Measurements from ENCODE around the gene TMTC4.
"Not testable (repeated sequence)": the region's sequence is repeated elsewhere in the genome, so short reads cannot be mapped to it uniquely, and the experiment has no call there.

Gene TMTC4

DNA sequence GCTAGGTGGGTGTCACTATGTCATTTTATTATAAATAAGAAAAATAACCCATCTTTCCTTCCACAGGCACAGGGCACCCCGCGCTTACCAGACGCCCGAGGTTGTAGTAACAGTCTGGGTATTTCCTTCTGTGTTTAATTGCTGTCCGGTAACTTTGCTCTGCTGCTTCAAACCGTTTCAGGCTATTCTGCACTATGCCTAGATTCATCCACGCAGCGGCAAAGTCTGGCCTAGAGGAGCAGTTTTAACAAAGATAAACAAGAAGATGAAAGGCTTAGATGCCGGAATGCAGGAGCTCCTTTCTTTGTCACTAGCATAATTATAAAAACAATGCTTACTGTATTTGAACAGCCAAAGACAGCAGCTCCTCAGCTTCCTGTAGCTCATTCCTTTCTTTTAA is 49.1 kb downstream of the TMTC4 start:
- no peak for DNase-seq
- ATAC-seq, result no peak

DNA sequence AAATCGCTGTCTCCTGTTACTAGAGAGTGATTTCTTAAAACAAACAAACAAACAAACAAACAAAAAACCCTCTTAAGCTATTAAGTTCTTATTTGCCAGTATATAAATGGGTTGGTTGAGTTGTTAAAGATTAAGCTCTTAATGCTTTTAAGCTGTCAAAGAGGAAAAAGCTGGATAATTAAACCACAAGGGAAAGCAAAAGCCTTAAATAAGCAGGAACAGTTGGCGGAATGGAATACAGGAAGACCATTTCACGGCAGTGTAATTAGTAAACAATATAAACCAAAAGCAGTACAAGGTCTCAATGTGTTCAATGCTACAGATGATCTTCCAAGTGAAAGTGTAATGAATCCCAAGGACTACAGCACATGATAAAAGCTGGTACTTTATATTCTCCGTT is 53.8 kb downstream of the TMTC4 start:
- ATAC-seq (no peak), DNase-seq (no peak)

DNA sequence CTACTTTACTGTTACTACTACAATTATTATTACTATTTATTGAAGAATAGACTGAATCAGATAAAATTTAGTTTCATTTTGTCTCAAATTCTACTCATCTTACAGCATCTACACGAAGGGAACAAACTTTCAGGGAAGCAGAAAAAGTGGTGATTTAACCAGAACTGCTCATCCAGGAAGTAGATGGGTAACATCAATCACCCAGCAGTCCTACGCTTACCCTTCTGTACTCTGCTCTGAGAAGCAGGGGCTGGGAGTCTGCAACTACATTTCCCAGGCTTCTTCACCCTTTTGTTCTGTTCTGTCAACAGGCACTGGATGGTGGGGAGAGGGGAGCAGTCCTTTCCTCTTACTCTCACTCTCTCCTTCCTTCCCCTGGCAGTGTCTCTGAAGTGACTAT is 54.7 kb downstream of the TMTC4 start:
- ATAC-seq, result no peak

GRCh38 chr13:100618897-100619296 is 55.7 kb downstream of the TMTC4 start:
- not testable (repeated sequence) for ATAC-seq, DNase-seq

More for the DNA sequence above, 54.7 kb downstream of the TMTC4 start:
- DNase-seq, result no peak

DNA sequence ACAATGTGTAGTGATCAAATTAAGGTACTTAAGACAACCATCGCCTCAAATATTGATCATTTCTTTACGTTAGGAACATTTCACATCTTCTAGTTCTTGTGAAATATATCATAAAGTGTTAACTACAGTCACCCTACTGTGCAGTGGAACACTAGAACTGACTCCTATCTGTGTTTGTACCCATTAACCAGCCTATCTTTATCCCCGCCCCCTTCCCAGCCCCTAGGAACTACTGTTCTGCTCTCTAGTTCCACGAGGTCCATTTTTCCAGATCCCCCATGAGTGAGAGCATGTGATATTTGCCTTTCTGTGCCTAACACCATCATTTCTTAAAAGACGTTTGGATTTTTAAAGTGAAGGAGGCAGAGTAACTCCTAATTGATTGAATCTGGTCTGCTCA is 61.6 kb downstream of the TMTC4 start:
- ATAC-seq, result no peak

GRCh38 chr13:100611678-100612492 is 62.7 kb downstream of the TMTC4 start:
- no peak for ATAC-seq

More for the DNA sequence above, 61.6 kb downstream of the TMTC4 start:
- DNase-seq, result no peak

DNA sequence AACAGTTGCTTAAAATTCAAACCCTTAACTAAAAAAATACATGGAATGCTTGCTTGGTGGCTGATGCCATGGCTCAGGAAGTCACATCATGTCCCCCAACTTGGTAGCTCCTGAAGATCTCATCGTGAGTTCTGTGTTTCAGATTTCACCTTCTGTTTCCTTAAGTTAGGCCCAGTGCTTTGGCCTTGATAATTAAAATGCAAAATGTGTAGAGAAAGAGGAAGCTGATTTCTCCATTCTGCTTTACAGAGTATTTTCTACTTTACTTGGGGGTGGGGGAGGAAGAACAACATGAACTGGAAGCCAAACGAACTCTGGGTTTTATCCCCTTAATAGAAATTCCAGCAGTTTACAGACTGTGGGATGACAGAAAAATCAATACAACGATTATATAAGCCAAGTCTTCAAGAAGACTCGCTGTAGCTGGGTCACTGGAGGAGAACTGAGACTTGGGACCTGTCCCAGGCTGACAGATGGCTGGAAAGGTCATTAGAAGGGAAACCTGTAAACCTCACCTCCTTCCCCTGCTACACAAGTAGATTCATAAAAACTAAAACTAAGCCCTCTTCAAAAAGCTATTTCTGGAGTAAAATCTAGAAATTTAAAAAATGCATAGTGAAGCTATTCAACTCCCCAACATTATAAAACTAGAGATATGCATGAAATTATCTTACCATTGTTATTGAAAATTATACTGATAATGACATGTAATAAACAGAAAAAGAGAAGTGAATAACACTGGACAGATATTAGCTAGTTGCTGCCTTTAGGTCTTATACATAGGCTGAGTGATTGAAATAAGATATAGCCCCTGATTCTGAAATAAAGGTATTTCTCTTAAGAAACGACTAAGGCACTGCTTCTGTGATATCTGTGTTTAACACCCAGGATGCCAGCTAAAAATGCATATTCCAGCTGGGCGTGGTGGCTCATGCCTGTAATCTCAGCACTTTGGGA is 63.9 kb downstream of the TMTC4 start:
- no peak for DNase-seq
- no peak for ATAC-seq

More at GRCh38 chr13:100611678-100612492, 62.7 kb downstream of the TMTC4 start:
- no peak for DNase-seq

DNA sequence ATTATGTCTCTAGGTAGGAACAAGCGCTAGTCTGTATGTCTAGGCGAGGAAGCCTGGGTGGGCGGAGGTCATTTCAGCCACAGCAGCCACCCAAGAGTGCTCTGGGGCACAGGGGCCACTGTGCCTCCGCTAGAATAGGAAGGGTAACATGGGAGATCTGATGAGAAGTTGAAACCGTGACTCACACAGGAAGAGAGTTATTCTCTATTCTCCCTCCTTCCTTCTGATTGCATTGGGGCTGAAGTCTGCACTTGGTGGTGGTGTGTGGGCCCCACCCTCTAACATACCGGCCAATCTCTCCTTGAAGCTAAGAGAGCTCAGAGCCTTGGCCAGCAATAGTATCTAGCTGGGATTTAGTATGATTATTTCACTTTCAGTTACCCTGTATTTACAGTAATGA is 65.7 kb downstream of the TMTC4 start:
- DNase-seq, result peak; percentile 19
- ATAC-seq, result peak; percentile 97

DNA sequence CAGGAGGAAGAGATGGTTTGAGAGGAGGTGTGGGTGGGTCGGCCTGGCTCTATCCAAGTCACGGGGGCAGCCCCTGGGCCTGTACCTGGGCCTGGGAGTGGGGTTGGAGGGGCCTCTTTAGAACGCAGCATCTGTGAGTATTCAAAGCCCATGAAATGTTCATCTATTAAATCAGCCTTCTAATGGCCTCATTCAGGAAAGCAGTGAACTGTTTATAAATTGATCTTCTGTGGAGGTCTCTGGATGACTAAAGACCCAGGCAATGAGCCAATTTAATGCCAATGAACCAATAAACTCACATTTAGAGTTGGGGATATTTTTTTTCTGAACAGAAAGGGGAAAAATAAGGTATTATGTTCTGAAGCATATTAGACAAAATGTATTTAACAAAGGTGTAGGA is 66.1 kb downstream of the TMTC4 start:
- ATAC-seq (no peak), DNase-seq (no peak)

DNA sequence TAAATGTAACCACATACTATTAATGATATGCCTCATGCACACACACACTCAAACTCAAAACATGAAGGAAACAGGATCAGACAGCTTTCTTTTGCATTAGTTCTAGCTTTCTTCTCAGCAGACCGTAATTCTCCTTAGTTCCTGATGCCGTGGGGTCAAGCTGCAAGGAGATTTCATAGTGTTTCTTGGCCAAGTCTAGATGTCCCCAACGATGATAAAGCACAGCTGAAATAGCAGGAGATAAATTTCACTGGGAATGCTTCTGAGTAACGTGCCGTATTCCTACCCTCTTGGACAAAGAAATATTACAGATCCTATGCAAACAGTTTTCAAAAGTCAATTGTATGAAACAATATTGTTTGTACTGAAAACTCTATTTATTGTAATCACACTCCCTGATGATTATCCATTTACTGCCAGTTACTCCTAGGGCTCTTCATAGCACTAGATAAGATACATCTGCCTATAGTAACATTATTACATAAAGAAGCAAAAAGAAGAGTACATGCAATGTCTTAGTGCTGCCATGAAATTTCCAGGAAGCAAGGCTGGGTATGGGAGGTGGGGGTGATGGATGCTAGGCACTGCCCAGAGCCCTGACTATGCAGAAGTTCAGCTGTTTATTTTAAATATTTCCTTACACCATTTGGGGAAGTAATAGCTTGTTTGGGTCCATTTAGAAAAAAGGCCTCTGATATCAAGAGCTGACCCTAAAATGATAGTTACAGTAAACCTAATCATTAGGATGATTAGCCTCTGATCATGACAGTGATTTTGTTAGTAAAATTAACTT is 69.5 kb downstream of the TMTC4 start:
- DNase-seq (no peak), ATAC-seq (no peak)

GRCh38 chr13:100602493-100603111 is 72.0 kb downstream of the TMTC4 start:
- no peak for DNase-seq
- ATAC-seq, result no peak

GRCh38 chr13:100601716-100602115 is 72.9 kb downstream of the TMTC4 start:
- no peak for ATAC-seq
- no peak for DNase-seq

GRCh38 chr13:100600915-100601314 is 73.7 kb downstream of the TMTC4 start:
- DNase-seq (no peak), ATAC-seq (peak; percentile 19)

GRCh38 chr13:100600461-100600860 is 74.1 kb downstream of the TMTC4 start:
- ATAC-seq (no peak), DNase-seq (no peak)

- no peak for ATAC-seq
- no peak for DNase-seq
Observed at GRCh38 chr13:100597253-100597652, 77.3 kb downstream of the TMTC4 start.

- no peak for ATAC-seq
- DNase-seq, result no peak
Observed at GRCh38 chr13:100596516-100596915, 78.1 kb downstream of the TMTC4 start.

DNA sequence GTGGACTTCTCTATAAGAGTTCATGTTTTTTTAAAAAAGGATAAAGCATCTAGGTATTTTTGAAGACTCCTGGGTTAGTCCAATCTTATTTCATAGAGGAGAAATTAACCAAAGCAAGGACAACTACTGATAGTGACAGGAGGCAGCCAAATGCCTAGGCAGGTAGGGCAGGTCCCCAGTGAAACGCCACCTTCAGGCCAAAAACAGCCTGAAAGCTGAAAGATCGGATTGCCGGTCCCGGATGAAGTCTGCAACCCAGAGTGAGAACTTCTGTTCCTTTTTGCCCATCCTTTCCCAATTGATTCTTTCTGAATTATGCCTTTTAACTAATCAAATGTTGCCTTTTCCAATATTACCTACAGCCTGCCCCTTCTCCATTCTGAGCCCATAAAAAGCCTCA is 79.9 kb downstream of the TMTC4 start:
- ATAC-seq, result no peak

DNA sequence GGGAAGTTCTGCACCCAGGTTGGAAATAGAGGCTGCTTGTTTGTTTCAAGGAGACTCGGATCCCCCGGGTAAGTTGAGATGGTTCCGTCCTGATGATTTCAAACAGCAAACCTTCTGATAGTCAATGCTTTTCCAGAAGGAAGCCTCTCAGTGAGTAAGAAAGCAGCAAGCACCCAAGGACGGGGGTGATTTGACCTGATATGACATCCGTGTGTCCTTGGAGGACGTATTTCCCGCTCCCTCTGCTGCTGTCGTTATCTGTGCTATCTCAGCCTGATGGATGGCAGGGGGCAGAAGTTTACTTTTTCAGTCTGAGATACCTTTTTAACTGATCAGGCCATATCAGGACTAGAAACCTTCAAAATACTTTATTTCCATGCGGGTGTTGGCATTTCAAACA is 80.3 kb downstream of the TMTC4 start:
- DNase-seq (no peak), ATAC-seq (no peak)

More for the DNA sequence above, 79.9 kb downstream of the TMTC4 start:
- no peak for DNase-seq

DNA sequence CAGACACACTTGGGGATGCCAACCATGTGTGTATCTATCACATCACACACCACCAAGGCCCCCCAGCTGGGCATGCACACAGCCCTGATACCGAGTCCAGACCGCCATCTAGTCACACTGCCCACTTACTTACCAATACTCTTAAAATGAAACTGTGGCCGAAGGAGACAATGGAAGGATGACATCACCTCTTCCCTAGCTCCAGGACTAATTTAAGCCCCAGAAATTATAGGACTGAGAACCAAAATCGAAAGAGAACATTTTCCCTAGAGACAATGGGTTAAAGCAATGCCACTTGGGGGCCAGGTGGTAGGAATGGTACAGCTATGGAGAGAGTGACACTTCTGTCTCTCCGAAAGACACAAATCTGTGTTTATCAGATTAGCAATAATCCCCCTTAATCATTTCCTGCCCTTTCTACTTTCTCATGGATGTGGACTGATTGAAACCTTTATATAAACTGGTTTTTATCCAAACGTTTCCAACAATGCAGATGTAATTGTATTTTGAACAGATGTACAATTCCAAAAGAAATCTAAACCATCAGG is 85.3 kb downstream of the TMTC4 start:
- no peak for ATAC-seq

GRCh38 chr13:100588331-100589177 is 86.0 kb downstream of the TMTC4 start, which contains the start of gene GGACT:
GGACT (minus strand) TSS chr13:100588789; CDS start chr13:100532591, 56,198 bp downstream.
- peak; percentile 97 for ATAC-seq
- peak; percentile 92 for DNase-seq

More for the DNA sequence above, 85.3 kb downstream of the TMTC4 start:
- no peak for DNase-seq

Data from stimulated activated naive CD8-positive, alpha-beta T cell treated with anti-CD3 and anti-CD28 coated beads, Interleukin-15, Interleukin-2, amounts not matched to agents 100 U/mL and 50 U/mL, for 24 hours (primary cell).